ENCODE measurements around the gene SMYD3.

DNA sequence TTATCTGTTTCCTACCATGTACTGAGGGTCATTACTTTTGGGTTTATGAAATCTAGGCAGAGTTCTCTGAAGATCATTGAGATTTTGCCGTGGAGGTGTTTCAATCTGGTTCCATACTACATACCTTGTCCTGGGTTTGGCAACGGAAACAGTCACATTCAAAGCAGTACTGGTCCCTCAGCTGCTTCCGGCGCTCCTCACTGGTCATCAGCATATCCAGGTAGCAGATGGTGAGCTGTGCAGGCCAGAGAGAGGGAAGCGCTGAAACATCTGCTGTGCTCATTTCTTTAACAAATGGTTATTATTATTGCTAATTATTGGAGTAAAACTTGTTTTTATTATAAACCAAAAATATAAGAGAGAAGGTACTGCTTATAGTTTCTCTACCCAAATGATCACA, 591.7 kb downstream of the SMYD3 start:
- TF ChIP-seq POLR2A (IDR thresholded peaks at IDR 0.05; ENCODE audit: low read length) (no peak), GATA1 (IDR thresholded peaks at IDR 0.05; ENCODE audit: low read depth, low read length) (no peak)
